CD4-positive, alpha-beta memory T cell (primary cell): ENCODE measurements around the gene ZFPM1. TPM values are rescaled to one million over a fixed set of nuclear protein-coding genes. Genes with fewer than 3 reads are reported as not detected.

Experiments used
- CTCF ChIA-PET: fragments of 350-600 bp; sonication (Branson Sonifier 250); formaldehyde crosslinking; loops from one replicate; lab custom pipeline; 2021; ENCODE audit warnings: inconsistent platforms; ENCODE audit not compliant: partially characterized antibody; lab: Charles Lee
- POLR2A ChIA-PET: fragments of 350-600 bp; sonication (Branson Sonifier 250); formaldehyde crosslinking; loops from one replicate; lab custom pipeline; 2021; ENCODE audit not compliant: partially characterized antibody; lab: Charles Lee
- DNase-seq, 5 donors: peaks; one replicate each; pipeline versions ENCODE4 v3.0.0 to v3.0.0-alpha.2; 2020 to 2022; ENCODE audit warnings: mixed read lengths in 1 of 5
- H3K27ac ChIP-seq: one replicate; pipeline ENCODE4 v1.7.0; 2013; ENCODE audit warnings: low read depth, low read length
- H3K27me3 ChIP-seq: 2 replicates; pipeline ENCODE4 v1.7.0; 2013; ENCODE audit warnings: mild to moderate bottlenecking, low read length, moderate library complexity; ENCODE audit not compliant: insufficient read depth
- H3K36me3 ChIP-seq: 2 replicates; pipeline ENCODE4 v1.7.0; 2013; ENCODE audit warnings: mild to moderate bottlenecking, low read length, moderate library complexity; ENCODE audit not compliant: insufficient read depth
- H3K4me1 ChIP-seq: 2 replicates; pipeline ENCODE4 v1.7.0; 2013; ENCODE audit warnings: mild to moderate bottlenecking, low read length, moderate library complexity; ENCODE audit not compliant: insufficient read depth
- H3K4me3 ChIP-seq, 2 donors: one replicate each; pipeline ENCODE4 v1.7.0; 2013; ENCODE audit warnings: low read length in 2 of 2, mild to moderate bottlenecking in 1 of 2
- H3K9me3 ChIP-seq, 2 donors: one replicate each; pipeline ENCODE4 v1.7.0; 2013; ENCODE audit warnings: low read length in 2 of 2, control low read depth in 1 of 2; ENCODE audit not compliant: control insufficient read depth in 1 of 2
- H3K27ac Mint-ChIP-seq, 7 donors: one replicate each; pipeline ENCODE4 v1.8.0; 2020 to 2021; ENCODE audit warnings: mixed read lengths in 7 of 7, mild to moderate bottlenecking in 6 of 7, inconsistent platforms in 3 of 7, moderate library complexity in 3 of 7
- H3K27me3 Mint-ChIP-seq, 2 donors: one replicate each; pipeline ENCODE4 v1.8.0; 2020 to 2021; ENCODE audit warnings: mixed read lengths in 2 of 2
- H3K36me3 Mint-ChIP-seq, 2 donors: one replicate each; pipeline ENCODE4 v1.8.0; 2020 to 2021; ENCODE audit warnings: mixed read lengths in 2 of 2, inconsistent platforms in 1 of 2, mild to moderate bottlenecking in 1 of 2
- H3K4me1 Mint-ChIP-seq, 4 donors: one replicate each; pipeline ENCODE4 v1.8.0; 2020 to 2021; ENCODE audit warnings: mixed read lengths in 4 of 4, mild to moderate bottlenecking in 1 of 4
- H3K4me3 Mint-ChIP-seq, 8 donors: one replicate each; pipeline ENCODE4 v1.8.0; 2020 to 2021; ENCODE audit warnings: mixed read lengths in 8 of 8, mild to moderate bottlenecking in 7 of 8, moderate library complexity in 6 of 8, inconsistent platforms in 3 of 8
- H3K9me3 Mint-ChIP-seq, 8 donors: one replicate each; pipeline ENCODE4 v1.8.0; 2020 to 2021; ENCODE audit warnings: mixed read lengths in 8 of 8, mild to moderate bottlenecking in 5 of 8, inconsistent platforms in 3 of 8, moderate library complexity in 1 of 8
- intact Hi-C: fragments of 100-400 bp; cut with micrococcal nuclease; formaldehyde crosslinking; loops from one replicate; pipeline ENCODE4 v1.15.1; 2023
- polyA plus RNA-seq, 2 donors: library from polyadenylated mRNA; unstranded; fragments of 300-500 nt; fragmentation: Illumina TruSeq; gene quantifications; one replicate each; pipeline ENCODE4 v1.2.3, GENCODE V29; 2021
- total RNA-seq, 2 experiments: library from RNA; stranded (reverse); gene quantifications; one replicate each; pipeline ENCODE4 v1.2.3, GENCODE V29; 2021

The ZFPM1 gene
- total and polyA plus RNA-seq, 4 experiments from 2014 or later = 0.07 to 20.5 (median 9.7) TPM

- Histone ChIP-seq H3K27me3 (no peaks in the 10 kb centered on the region), H3K4me3 (no peak overlapping the region), H3K36me3 (peaks cover 53% of the 10 kb centered on the region), H3K4me1 (peaks cover 6% of the 10 kb centered on the region), H3K27ac (no peak overlapping the region), H3K9me3 (no peaks in the 10 kb centered on the region)
- H3K36me3 Mint-ChIP-seq = peaks cover 25 to 70% of the 10 kb centered on the region in 2 donors
- H3K27ac Mint-ChIP-seq = peak overlapping the region in 2 of 7 donors; percentile 58 to 59
- POLR2A ChIA-PET = interaction anchor here (1.0 kb wide), 1 partner anchor 8 kb away, joined by 4 read pairs; the partner anchor contains the start of gene ZC3H18
- intact Hi-C loops = no loop called here
- peaks cover 11 to 73% (median 26%) of the 10 kb centered on the region in 4 donors for H3K4me1 Mint-ChIP-seq
- no peaks in the 10 kb centered on the region for H3K9me3 Mint-ChIP-seq
- no peak for DNase-seq
- H3K4me3 Mint-ChIP-seq = no peak overlapping the region
- no peaks in the 10 kb centered on the region for H3K27me3 Mint-ChIP-seq
- CTCF ChIA-PET = no interaction called here
Measured at GRCh38 chr16:88578446-88579313, 125.6 kb downstream of the ZFPM1 start.

- Mint-ChIP-seq H3K27me3 (no peaks in the 10 kb centered on the region), H3K4me1 (peaks cover 15 to 77% (median 31%) of the 10 kb centered on the region in 4 donors), H3K27ac (peak overlapping the region in 2 of 7 donors; percentile 7 to 74), H3K9me3 (no peaks in the 10 kb centered on the region), H3K36me3 (peaks cover 27 to 67% of the 10 kb centered on the region in 2 donors), H3K4me3 (no peak overlapping the region)
- ChIA-PET CTCF (no interaction called here), POLR2A (interaction anchor here (3.2 kb wide), 1 partner anchor 10 kb away, joined by 11 read pairs; the partner anchor contains the start of gene ZC3H18)
- Histone ChIP-seq H3K4me3 (no peak overlapping the region), H3K27me3 (no peaks in the 10 kb centered on the region), H3K27ac (no peak overlapping the region), H3K4me1 (peaks cover 16% of the 10 kb centered on the region), H3K9me3 (no peaks in the 10 kb centered on the region), H3K36me3 (peaks cover 53% of the 10 kb centered on the region)
- no peak for DNase-seq
- intact Hi-C loops = no loop called here
Measured at GRCh38 chr16:88580371-88580770, 127.3 kb downstream of the ZFPM1 start.

GRCh38 chr16:88581033-88581432 is 128.0 kb downstream of the ZFPM1 start:
- no peaks in the 10 kb centered on the region for H3K27me3 ChIP-seq
- Mint-ChIP-seq H3K4me3 (no peak overlapping the region), H3K4me1 (peaks cover 14 to 82% (median 34%) of the 10 kb centered on the region in 4 donors), H3K27ac (peak overlapping the region in 1 of 7 donors; percentile 7), H3K27me3 (no peaks in the 10 kb centered on the region), H3K36me3 (peaks cover 30 to 66% of the 10 kb centered on the region in 2 donors), H3K9me3 (no peaks in the 10 kb centered on the region)
- H3K4me1 ChIP-seq = peaks cover 16% of the 10 kb centered on the region
- H3K36me3 ChIP-seq = peaks cover 59% of the 10 kb centered on the region
- no peak for DNase-seq
- H3K4me3 ChIP-seq = no peak overlapping the region
- intact Hi-C loops = no loop called here
- H3K9me3 ChIP-seq = no peaks in the 10 kb centered on the region
- ChIA-PET CTCF (interaction anchor here (0.9 kb wide), 1 partner anchor 10 kb away, joined by 3 read pairs; no protein-coding TSS in a partner anchor), POLR2A (interaction anchor here (1.1 to 3.2 kb wide), 2 partner anchors 10 to 39 kb away, joined by 4 to 11 read pairs; partner anchors contain the start of gene ZC3H18)
- H3K27ac ChIP-seq = no peak overlapping the region

GRCh38 chr16:88582912-88583575 is 130.0 kb downstream of the ZFPM1 start:
- CTCF ChIA-PET = interaction anchor here (0.5 kb wide), 1 partner anchor 19 kb away, joined by 3 read pairs; no protein-coding TSS in a partner anchor
- peak overlapping the region in 4 of 8 donors; percentile 10 to 59 (median 30) for H3K4me3 Mint-ChIP-seq

GRCh38 chr16:88584676-88585075 is 131.6 kb downstream of the ZFPM1 start:
- no peak for DNase-seq
- Mint-ChIP-seq H3K4me3 (peak overlapping the region in 2 of 8 donors; percentile 0 to 40), H3K4me1 (peaks cover 23 to 76% (median 48%) of the 10 kb centered on the region in 4 donors), H3K36me3 (peaks cover 35 to 71% of the 10 kb centered on the region in 2 donors), H3K27me3 (no peaks in the 10 kb centered on the region), H3K9me3 (no peaks in the 10 kb centered on the region), H3K27ac (peak overlapping the region in 5 of 7 donors; percentile 38 to 82 (median 69))
- H3K27me3 ChIP-seq = no peaks in the 10 kb centered on the region
- no peak overlapping the region for H3K4me3 ChIP-seq
- intact Hi-C loops = no loop called here
- peaks cover 56% of the 10 kb centered on the region for H3K36me3 ChIP-seq
- CTCF ChIA-PET = interaction anchor here (0.9 kb wide), 1 partner anchor 22 kb away, joined by 3 read pairs; no protein-coding TSS in a partner anchor
- no peak overlapping the region for H3K27ac ChIP-seq
- POLR2A ChIA-PET = interaction anchor here (0.9 to 2.4 kb wide), 2 partner anchors 14 kb away, joined by 3 to 6 read pairs; partner anchors contain the start of gene ZC3H18
- no peaks in the 10 kb centered on the region for H3K9me3 ChIP-seq
- peaks cover 40% of the 10 kb centered on the region for H3K4me1 ChIP-seq

More at GRCh38 chr16:88582912-88583575, 130.0 kb downstream of the ZFPM1 start:
- Histone ChIP-seq H3K9me3 (no peaks in the 10 kb centered on the region), H3K27ac (no peak overlapping the region), H3K36me3 (peaks cover 62% of the 10 kb centered on the region), H3K4me1 (peaks cover 24% of the 10 kb centered on the region), H3K4me3 (no peak overlapping the region), H3K27me3 (no peaks in the 10 kb centered on the region)
- Mint-ChIP-seq H3K36me3 (peaks cover 26 to 69% of the 10 kb centered on the region in 2 donors), H3K27ac (peak overlapping the region in 2 of 7 donors; percentile 35 to 83), H3K4me1 (peaks cover 17 to 76% (median 39%) of the 10 kb centered on the region in 4 donors), H3K9me3 (no peaks in the 10 kb centered on the region), H3K27me3 (no peaks in the 10 kb centered on the region)
- POLR2A ChIA-PET = interaction anchor here (0.8 to 3.2 kb wide), 2 partner anchors 9 to 12 kb away, joined by 3 to 11 read pairs; partner anchors contain the start of gene ZC3H18
- DNase-seq = no peak
- intact Hi-C loops = no loop called here

GRCh38 chr16:88585269-88585668 is 132.2 kb downstream of the ZFPM1 start:
- no peaks in the 10 kb centered on the region for H3K9me3 Mint-ChIP-seq
- H3K36me3 ChIP-seq = peaks cover 59% of the 10 kb centered on the region
- CTCF ChIA-PET = interaction anchor here (0.9 kb wide), 1 partner anchor 23 kb away, joined by 3 read pairs; no protein-coding TSS in a partner anchor
- no peak for DNase-seq
- H3K9me3 ChIP-seq = no peaks in the 10 kb centered on the region
- no peak overlapping the region for H3K27ac ChIP-seq
- peaks cover 33 to 70% of the 10 kb centered on the region in 2 donors for H3K36me3 Mint-ChIP-seq
- H3K4me1 Mint-ChIP-seq = peaks cover 26 to 72% (median 52%) of the 10 kb centered on the region in 4 donors
- H3K4me3 Mint-ChIP-seq = no peak overlapping the region
- peak overlapping the region in 2 of 7 donors; percentile 70 to 82 for H3K27ac Mint-ChIP-seq
- H3K27me3 Mint-ChIP-seq = no peaks in the 10 kb centered on the region
- no peaks in the 10 kb centered on the region for H3K27me3 ChIP-seq
- H3K4me3 ChIP-seq = no peak overlapping the region
- POLR2A ChIA-PET = interaction anchor here (2.4 kb wide), 1 partner anchor 15 kb away, joined by 6 read pairs; the partner anchor contains the start of gene ZC3H18
- intact Hi-C loops = no loop called here
- peaks cover 46% of the 10 kb centered on the region for H3K4me1 ChIP-seq
